Heart left ventricle (tissue), 16 donors: ENCODE data around the gene KRTAP3-3. TPM values are rescaled to one million over a fixed set of nuclear protein-coding genes. Genes with fewer than 3 reads are reported as not detected.

Experiments used
- ATAC-seq, 4 donors: fragments of 200-7000 bp; cut with Tn5 transposase; one replicate each; pipeline ENCODE4 v1.9.1; 2020 to 2022; ENCODE audit warnings: moderate library complexity in 4 of 4, mild to moderate bottlenecking in 3 of 4, moderate number of reproducible peaks in 1 of 4
- DNase-seq, 5 donors: peaks; one replicate each; pipeline ENCODE4 v3.0.0-alpha.2; 2020
- H3K27ac ChIP-seq, 12 donors: fragments of 200-600 bp; sonication (generic) in 4 of 12; one replicate each; pipeline versions ENCODE4 v1.5.0 to v1.8.0; 2016 to 2022; ENCODE audit warnings: mild to moderate bottlenecking in 2 of 12
- H3K27me3 ChIP-seq, 9 donors: fragments of 200-600 bp; sonication (generic) in 2 of 9; one replicate each; pipeline versions ENCODE4 v1.5.1 to v1.8.0; 2016 to 2022; ENCODE audit warnings: mild to moderate bottlenecking in 3 of 9
- H3K36me3 ChIP-seq, 9 donors: fragments of 200-600 bp; sonication (generic) in 2 of 9; one replicate each; pipeline versions ENCODE4 v1.5.0 to v1.8.0; 2018 to 2022; ENCODE audit warnings: mild to moderate bottlenecking in 2 of 9
- H3K4me1 ChIP-seq, 12 donors: fragments of 200-600 bp; sonication (generic) in 4 of 12; one replicate each; pipeline versions ENCODE4 v1.5.0 to v1.8.0; 2016 to 2022; ENCODE audit warnings: mild to moderate bottlenecking in 3 of 12
- H3K4me3 ChIP-seq, 12 donors: fragments of 200-600 bp; sonication (generic) in 4 of 12; one replicate each; pipeline versions ENCODE4 v1.5.0 to v1.8.0; 2017 to 2022; ENCODE audit warnings: mild to moderate bottlenecking in 9 of 12, moderate library complexity in 4 of 12
- H3K9me3 ChIP-seq, 12 donors: fragments of 200-600 bp; sonication (generic) in 4 of 12; one replicate each; pipeline versions ENCODE4 v1.5.0 to v1.8.0; 2016 to 2022; ENCODE audit warnings: mild to moderate bottlenecking in 1 of 12
- POLR2A ChIP-seq, 2 donors: fragments of 450-650 bp; IDR thresholded peaks; one replicate each; pipeline ENCODE4 v1.6.1; 2017; ENCODE audit warnings: antibody characterized with exemption in 2 of 2, mild to moderate bottlenecking in 2 of 2, moderate library complexity in 2 of 2
- WGBS, 4 donors: extraction: QIAGEN DNeasy Blood & Tissue Kit in 2 of 4; methylation state at CpG; one replicate each; pipeline versions ENCODE4 v1.1.5 to v1.1.7; 2013 to 2018; 5-methylcytosine and 5-hydroxymethylcytosine counted together
- intact Hi-C, 10 donors: fragments of 100-400 bp; cut with DNase I; formaldehyde crosslinking; loops; one replicate each; pipeline versions ENCODE4 v1.11.1 to v1.14.2; 2022
- polyA plus RNA-seq, 2 donors: library from polyadenylated mRNA; stranded (reverse); fragments of 200-250 nt; gene quantifications; one replicate each; pipeline ENCODE4 v1.2.3, GENCODE V29; 2013
- total RNA-seq, 9 donors: library from RNA; depleted of rRNA in 2 of 9; stranded (reverse); fragments of >200 nt in 2 of 9; fragmentation: NEBNext Ultra II Directional in 3 of 9; extraction: Animal tissue kit (Norgen Biotek cat#: 25700) in 3 of 9; gene quantifications; one replicate each; pipeline versions ENCODE4 v1.1.0 to v1.2.4, GENCODE V29; 2016 to 2023
- TF ChIP-seq, protein P1 (sequence below), 12 donors: fragments of 200-600 bp; sonication (generic) in 4 of 12; IDR thresholded peaks; one replicate each; pipeline versions ENCODE4 v1.5.0 to v1.8.0; 2018 to 2022; ENCODE audit warnings: antibody characterized with exemption in 12 of 12, mild to moderate bottlenecking in 5 of 12
- donor health status: ischemic (EF 13 %, LVEDD 7.1; RV severe dilation, severe dysfunction).
- donor health status: healthy with polysubstance abuse.
- donor health status: DM: no; HTN: yes; CAD: no.
- donor health status: DM: no; HTN: no; CAD: no.
- donor health status: ischemic (EF 25% LVEDD 6.9; RV normal size, moderate dysfunction).
- donor health status: ischemic (EF 25% LVEDD 5.7; RV mildly dilated, moderate dysfunction).
- donor health status: healthy.
- donor health status: DM: yes; HTN: yes; CAD: no.
- donor health status: ischemic (EF 35%, LVEDD 5.7; RV mildly dilated, moderate dysfunction).
- donor health status: nonischemic (EF 11% LVEDD 7.7; RV severe dilation, severe dysfunction).
- donor health status: DM: yes; HTN: yes; CAD: no.
- donor health status: PGD.
- donor health status: ischemic (EF 29% LVEDD 5.4; RV normal size, mild dysfunction).
- donor health status: nonischemic (EF 23%, LVEDD 6.1; RV moderate dilation, normal function).

The KRTAP3-3 gene
- total and polyA plus RNA-seq, 11 donors: not detected

GRCh38 chr17:41029633-41030245, 35.8 kb upstream of the KRTAP3-3 start, which contains the start of gene KRTAP1-4:
Gene KRTAP1-4 (minus strand): TSS chr17:41030195. CDS start chr17:41030078, 117 bp downstream.
- WGBS, 4 donors: 72 to 84% (median 77%) methylated on average over 2 to 12 of the region's 12 CpGs
- Histone ChIP-seq H3K9me3 (no peaks in the 10 kb centered on the region), H3K4me3 (no peak within 1 kb of the TSS), H3K4me1 (no peaks in the 10 kb centered on the region), H3K27me3 (peaks cover 0 to 27% (median 7%) of the 10 kb centered on the region in 9 donors), H3K27ac (no peak within 1 kb of the TSS), H3K36me3 (no peaks in the 10 kb centered on the region)
- no peak for ATAC-seq
- intact Hi-C loops: no loop called here
- peak in 1 of 5 donors; percentile 30 for DNase-seq
- TF ChIP-seq, protein P1, sequence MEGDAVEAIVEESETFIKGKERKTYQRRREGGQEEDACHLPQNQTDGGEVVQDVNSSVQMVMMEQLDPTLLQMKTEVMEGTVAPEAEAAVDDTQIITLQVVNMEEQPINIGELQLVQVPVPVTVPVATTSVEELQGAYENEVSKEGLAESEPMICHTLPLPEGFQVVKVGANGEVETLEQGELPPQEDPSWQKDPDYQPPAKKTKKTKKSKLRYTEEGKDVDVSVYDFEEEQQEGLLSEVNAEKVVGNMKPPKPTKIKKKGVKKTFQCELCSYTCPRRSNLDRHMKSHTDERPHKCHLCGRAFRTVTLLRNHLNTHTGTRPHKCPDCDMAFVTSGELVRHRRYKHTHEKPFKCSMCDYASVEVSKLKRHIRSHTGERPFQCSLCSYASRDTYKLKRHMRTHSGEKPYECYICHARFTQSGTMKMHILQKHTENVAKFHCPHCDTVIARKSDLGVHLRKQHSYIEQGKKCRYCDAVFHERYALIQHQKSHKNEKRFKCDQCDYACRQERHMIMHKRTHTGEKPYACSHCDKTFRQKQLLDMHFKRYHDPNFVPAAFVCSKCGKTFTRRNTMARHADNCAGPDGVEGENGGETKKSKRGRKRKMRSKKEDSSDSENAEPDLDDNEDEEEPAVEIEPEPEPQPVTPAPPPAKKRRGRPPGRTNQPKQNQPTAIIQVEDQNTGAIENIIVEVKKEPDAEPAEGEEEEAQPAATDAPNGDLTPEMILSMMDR (IDR thresholded peaks at IDR 0.05): no peak
- no peak for TF ChIP-seq POLR2A (IDR thresholded peaks at IDR 0.05)

DNA sequence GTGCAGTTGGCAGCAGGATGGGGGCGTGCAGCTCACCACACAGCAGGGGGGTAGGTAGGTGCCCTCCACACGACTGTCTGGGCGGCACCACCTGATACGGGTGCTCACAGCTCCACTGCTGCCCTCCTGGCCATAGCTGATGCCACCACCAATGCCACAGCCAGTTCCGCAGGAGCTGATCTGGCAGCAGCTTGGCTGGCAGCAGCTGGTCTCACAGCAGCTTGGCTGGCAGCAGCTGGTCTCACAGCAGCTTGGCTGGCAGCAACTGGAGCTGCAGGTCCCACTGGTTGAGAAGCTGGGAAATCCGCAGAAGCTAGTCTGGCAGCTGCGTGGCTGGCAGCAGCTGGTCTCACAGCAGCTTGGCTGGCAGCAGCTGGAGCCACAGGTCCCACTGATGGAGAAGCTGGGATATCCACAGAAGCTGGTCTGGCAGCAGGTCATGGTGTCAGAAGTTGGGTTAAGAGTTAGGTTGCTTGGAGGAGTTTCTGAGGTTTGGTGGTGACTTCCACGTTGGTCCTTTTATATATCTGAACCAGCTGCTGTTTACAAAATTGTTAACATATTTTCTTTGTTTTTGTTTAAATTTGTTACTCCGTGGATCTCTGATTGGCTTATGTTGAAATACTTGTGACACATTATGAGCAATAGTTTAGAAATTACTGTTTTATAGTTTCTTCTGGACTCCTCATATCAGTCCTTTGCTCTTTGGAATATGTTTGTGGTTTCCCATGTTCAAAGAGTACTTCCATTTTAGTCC, 32.9 kb upstream of the KRTAP3-3 start, which contains the start of gene KRTAP1-5:
KRTAP1-5 (minus strand) TSS at position 494 of the 757 bp plus-strand sequence; CDS start at position 441, 53 bp downstream.
- peak in 1 of 5 donors; percentile 51 for DNase-seq
- Histone ChIP-seq H3K36me3 (no peaks in the 10 kb centered on the region), H3K9me3 (peaks cover 0 to 3% (median 0%) of the 10 kb centered on the region in 12 donors), H3K4me3 (no peak within 1 kb of the TSS), H3K4me1 (no peaks in the 10 kb centered on the region), H3K27me3 (peaks cover 0 to 23% (median 7%) of the 10 kb centered on the region in 9 donors), H3K27ac (no peak within 1 kb of the TSS)
- no peak for ATAC-seq
- TF ChIP-seq, protein P1 (IDR thresholded peaks at IDR 0.05): no peak
- TF ChIP-seq POLR2A (IDR thresholded peaks at IDR 0.05): no peak
- WGBS, 4 donors: 72 to 77% (median 76%) methylated on average over 7 to 9 of the region's 9 CpGs
- intact Hi-C loops: no loop called here

DNA sequence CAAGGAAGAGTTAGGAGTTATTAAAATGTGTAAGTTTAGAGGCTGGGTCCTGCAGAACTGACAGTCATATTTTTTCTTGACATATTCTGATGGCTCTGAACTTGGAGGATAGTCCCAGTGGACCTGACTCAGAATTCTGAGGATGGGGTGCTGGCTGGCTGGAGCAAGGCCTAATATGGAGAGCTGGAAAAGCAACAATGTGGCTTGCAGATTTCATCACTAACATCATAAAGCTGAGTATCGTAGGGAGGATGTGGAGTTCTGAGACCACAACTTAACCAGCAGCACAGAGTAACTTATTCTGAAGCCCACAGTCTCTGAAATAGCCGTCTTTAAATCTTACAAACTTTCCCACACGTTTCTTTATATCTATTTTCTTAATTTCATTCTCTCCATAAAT, 30.7 kb upstream of the KRTAP3-3 start:
- no peak overlapping the region for H3K4me3 ChIP-seq
- peaks cover 0 to 10% (median 0%) of the 10 kb centered on the region in 12 donors for H3K9me3 ChIP-seq
- no peaks in the 10 kb centered on the region for H3K36me3 ChIP-seq
- 64 to 82% (median 74%) methylated on average over 3 of the region's 3 CpGs for WGBS, 4 donors
- peaks cover 0 to 20% (median 7%) of the 10 kb centered on the region in 9 donors for H3K27me3 ChIP-seq
- intact Hi-C loops: no loop called here
- no peak for ATAC-seq
- H3K27ac ChIP-seq: no peak overlapping the region
- TF ChIP-seq, protein P1 (IDR thresholded peaks at IDR 0.05): no peak
- TF ChIP-seq POLR2A (IDR thresholded peaks at IDR 0.05): no peak
- no peaks in the 10 kb centered on the region for H3K4me1 ChIP-seq
- DNase-seq: no peak

GRCh38 chr17:41020336-41020735, 26.4 kb upstream of the KRTAP3-3 start:
- ATAC-seq: no peak
- no peaks in the 10 kb centered on the region for H3K27me3 ChIP-seq
- DNase-seq: no peak
- H3K27ac ChIP-seq: no peak overlapping the region
- H3K4me1 ChIP-seq: no peaks in the 10 kb centered on the region
- H3K4me3 ChIP-seq: no peak overlapping the region
- no peak for TF ChIP-seq POLR2A (IDR thresholded peaks at IDR 0.05)
- TF ChIP-seq, protein P1 (IDR thresholded peaks at IDR 0.05): no peak
- H3K9me3 ChIP-seq: peaks cover 0 to 10% (median 0%) of the 10 kb centered on the region in 12 donors
- H3K36me3 ChIP-seq: no peaks in the 10 kb centered on the region
- intact Hi-C loops: no loop called here
